ENCODE results near the gene P4HA2. TPM values are rescaled to one million over a fixed set of nuclear protein-coding genes. Genes with fewer than 3 reads are reported as not detected.

The P4HA2 gene
- polyA plus RNA-seq, 1 of the 3 experiments (the other 2 are of a cell fraction) = 67.2 TPM

DNA sequence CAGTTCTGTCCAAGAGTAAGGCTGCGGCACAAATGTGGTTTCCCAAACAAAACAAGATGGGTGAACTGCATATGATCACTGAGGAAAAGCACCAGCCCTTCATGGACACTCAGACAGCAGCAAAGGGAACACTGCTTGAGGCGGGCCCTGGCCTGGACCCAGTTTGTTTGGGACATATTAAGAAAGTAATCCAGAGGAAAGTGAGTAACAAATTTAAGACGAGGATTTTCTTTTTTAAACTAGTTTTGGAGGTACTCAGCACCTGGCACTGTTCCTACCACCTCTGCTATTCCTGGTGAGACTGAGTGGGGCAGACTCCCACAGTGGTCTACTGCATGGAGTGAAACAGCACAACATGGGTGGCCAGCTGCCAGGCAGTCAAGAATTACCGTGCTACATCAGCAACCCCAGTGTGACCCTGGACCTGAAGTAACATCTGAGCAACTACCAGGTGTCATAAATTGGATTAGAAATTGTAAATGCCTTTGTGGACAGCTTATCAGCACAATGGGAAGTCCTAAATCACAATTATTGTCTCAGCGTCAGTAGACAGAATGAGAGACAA, 28.5 kb downstream of the P4HA2 start:
- Histone ChIP-seq H3K4me3 (ENCODE audit: low read depth in 2 of 2, low read length in 1 of 2) (no peak overlapping the region), H3K4me1 (ENCODE audit: control insufficient read depth in 1 of 2, insufficient read depth in 2 of 2, low read depth in 1 of 2, low read length in 1 of 2) (peaks cover 0 to 4% of the 10 kb centered on the region in 2 experiments; a peak in 1 of 4 replicates), H3K9me3 (no peaks in the 10 kb centered on the region), H3K27me3 (ENCODE audit: insufficient read depth) (no peaks in the 10 kb centered on the region), H3K4me2 (no peak overlapping the region), H3K36me3 (replicated peaks in 1 of 2; ENCODE audit: control insufficient read depth in 1 of 2, insufficient read depth in 2 of 2, low read length in 1 of 2) (peaks cover 6 to 40% of the 10 kb centered on the region in 2 experiments), H3K79me2 (ENCODE audit: insufficient read depth) (no peaks in the 10 kb centered on the region), H2AFZ (ENCODE audit: low read depth) (no peak overlapping the region), H3K9ac (no peak overlapping the region), H3F3A (replicated peaks; ENCODE audit: insufficient read depth) (no peaks in the 10 kb centered on the region), H3K27ac (ENCODE audit: low read depth in 2 of 2, low read length in 1 of 2) (no peak overlapping the region), H4K20me1 (ENCODE audit: insufficient read depth) (no peaks in the 10 kb centered on the region), H3K9me2 (no peaks in the 10 kb centered on the region)
- WGBS (ENCODE audit: low lambda C conversion rate) = 95% methylated on average over 5 of the region's 5 CpGs
- CTCF ChIA-PET = interaction anchor here (3.8 to 5.2 kb wide), 2 partner anchors 9 to 19 kb away, joined by 13 to 27 read pairs; no protein-coding TSS in a partner anchor
- TF ChIP-seq TEAD4 (IDR thresholded peaks at IDR 0.05; ENCODE audit: borderline replicate concordance, insufficient read depth) (no peak), NRF1 (IDR thresholded peaks at IDR 0.05; ENCODE audit: low read depth, low read length) (no peak), TAF1 (IDR thresholded peaks at IDR 0.05; ENCODE audit: borderline replicate concordance, low read depth, low read length) (no peak), GATA2 (CRISPR knock-in tag; IDR thresholded peaks at IDR 0.05) (no peak), JUND (IDR thresholded peaks at IDR 0.05) (no peak)
- TF ChIP-seq, protein P1, sequence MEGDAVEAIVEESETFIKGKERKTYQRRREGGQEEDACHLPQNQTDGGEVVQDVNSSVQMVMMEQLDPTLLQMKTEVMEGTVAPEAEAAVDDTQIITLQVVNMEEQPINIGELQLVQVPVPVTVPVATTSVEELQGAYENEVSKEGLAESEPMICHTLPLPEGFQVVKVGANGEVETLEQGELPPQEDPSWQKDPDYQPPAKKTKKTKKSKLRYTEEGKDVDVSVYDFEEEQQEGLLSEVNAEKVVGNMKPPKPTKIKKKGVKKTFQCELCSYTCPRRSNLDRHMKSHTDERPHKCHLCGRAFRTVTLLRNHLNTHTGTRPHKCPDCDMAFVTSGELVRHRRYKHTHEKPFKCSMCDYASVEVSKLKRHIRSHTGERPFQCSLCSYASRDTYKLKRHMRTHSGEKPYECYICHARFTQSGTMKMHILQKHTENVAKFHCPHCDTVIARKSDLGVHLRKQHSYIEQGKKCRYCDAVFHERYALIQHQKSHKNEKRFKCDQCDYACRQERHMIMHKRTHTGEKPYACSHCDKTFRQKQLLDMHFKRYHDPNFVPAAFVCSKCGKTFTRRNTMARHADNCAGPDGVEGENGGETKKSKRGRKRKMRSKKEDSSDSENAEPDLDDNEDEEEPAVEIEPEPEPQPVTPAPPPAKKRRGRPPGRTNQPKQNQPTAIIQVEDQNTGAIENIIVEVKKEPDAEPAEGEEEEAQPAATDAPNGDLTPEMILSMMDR (IDR thresholded peaks at IDR 0.05) = no peak
- TF ChIP-seq, protein P2, sequence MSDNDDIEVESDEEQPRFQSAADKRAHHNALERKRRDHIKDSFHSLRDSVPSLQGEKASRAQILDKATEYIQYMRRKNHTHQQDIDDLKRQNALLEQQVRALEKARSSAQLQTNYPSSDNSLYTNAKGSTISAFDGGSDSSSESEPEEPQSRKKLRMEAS (IDR thresholded peaks at IDR 0.05; ENCODE audit: low read depth) = no peak
- TF ChIP-seq, protein P3, sequence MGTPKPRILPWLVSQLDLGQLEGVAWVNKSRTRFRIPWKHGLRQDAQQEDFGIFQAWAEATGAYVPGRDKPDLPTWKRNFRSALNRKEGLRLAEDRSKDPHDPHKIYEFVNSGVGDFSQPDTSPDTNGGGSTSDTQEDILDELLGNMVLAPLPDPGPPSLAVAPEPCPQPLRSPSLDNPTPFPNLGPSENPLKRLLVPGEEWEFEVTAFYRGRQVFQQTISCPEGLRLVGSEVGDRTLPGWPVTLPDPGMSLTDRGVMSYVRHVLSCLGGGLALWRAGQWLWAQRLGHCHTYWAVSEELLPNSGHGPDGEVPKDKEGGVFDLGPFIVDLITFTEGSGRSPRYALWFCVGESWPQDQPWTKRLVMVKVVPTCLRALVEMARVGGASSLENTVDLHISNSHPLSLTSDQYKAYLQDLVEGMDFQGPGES (IDR thresholded peaks at IDR 0.05; ENCODE audit: low read depth, low read length) = no peak
- DNase-seq = no peak
- POLR2A ChIA-PET = no interaction called here

DNA sequence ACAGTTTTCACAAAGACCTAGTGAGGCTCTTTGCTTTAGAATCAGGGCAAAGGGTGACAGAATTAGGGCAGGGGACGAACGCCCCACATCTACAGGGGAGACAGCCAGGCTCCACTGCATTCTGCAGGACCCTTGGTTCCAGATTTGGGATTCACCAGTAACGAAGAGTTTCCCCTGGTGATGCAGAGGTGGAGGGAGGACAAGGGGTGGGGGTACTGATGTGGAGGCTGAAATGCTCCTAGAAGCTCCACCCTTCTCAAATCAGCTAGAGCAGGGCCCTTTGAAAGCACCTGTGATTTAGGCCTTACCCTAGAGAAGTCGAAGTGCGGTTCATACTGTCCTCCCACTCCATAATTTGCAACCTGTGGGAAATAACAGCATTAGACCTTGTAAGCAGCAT, 29.1 kb downstream of the P4HA2 start:
- Histone ChIP-seq H3K9ac (no peak overlapping the region), H3K36me3 (replicated peaks in 1 of 2; ENCODE audit: control insufficient read depth in 1 of 2, insufficient read depth in 2 of 2, low read length in 1 of 2) (peaks cover 6 to 40% of the 10 kb centered on the region in 2 experiments), H3K9me2 (no peaks in the 10 kb centered on the region), H4K20me1 (ENCODE audit: insufficient read depth) (no peaks in the 10 kb centered on the region), H3K27ac (ENCODE audit: low read depth in 2 of 2, low read length in 1 of 2) (no peak overlapping the region), H3K27me3 (ENCODE audit: insufficient read depth) (no peaks in the 10 kb centered on the region), H3K79me2 (ENCODE audit: insufficient read depth) (no peaks in the 10 kb centered on the region), H2AFZ (ENCODE audit: low read depth) (no peak overlapping the region), H3K4me3 (ENCODE audit: low read depth in 2 of 2, low read length in 1 of 2) (no peak overlapping the region), H3K4me2 (no peak overlapping the region), H3K4me1 (ENCODE audit: control insufficient read depth in 1 of 2, insufficient read depth in 2 of 2, low read depth in 1 of 2, low read length in 1 of 2) (peaks cover 0 to 4% of the 10 kb centered on the region in 2 experiments; a peak in 1 of 4 replicates), H3F3A (replicated peaks; ENCODE audit: insufficient read depth) (no peaks in the 10 kb centered on the region), H3K9me3 (no peaks in the 10 kb centered on the region)
- ChIA-PET CTCF (interaction anchor here (3.8 to 5.2 kb wide), 2 partner anchors 8 to 18 kb away, joined by 13 to 27 read pairs; no protein-coding TSS in a partner anchor), POLR2A (no interaction called here)
- 82% methylated on average over 5 of the region's 5 CpGs for WGBS (ENCODE audit: low lambda C conversion rate)
- no peak for DNase-seq
- no peak for TF ChIP-seq FOXJ3 (CRISPR knock-in tag; IDR thresholded peaks at IDR 0.05)

All from SK-N-SH (cell line).